Cerebellar cortex (tissue), 1 donor: ENCODE results near the gene CROT.
A peak's percentile ranks its signal among the peaks of the same experiment; 100 is the strongest.
"Not testable (repeated sequence)": the region's sequence is repeated elsewhere in the genome, so short reads cannot be mapped to it uniquely, and the experiment has no call there.

Experiments used
- DNase-seq: peaks from one replicate; pipeline ENCODE4 v3.0.0-alpha.2; 2015; ENCODE audit warnings: low spot score

Gene CROT, protein sequence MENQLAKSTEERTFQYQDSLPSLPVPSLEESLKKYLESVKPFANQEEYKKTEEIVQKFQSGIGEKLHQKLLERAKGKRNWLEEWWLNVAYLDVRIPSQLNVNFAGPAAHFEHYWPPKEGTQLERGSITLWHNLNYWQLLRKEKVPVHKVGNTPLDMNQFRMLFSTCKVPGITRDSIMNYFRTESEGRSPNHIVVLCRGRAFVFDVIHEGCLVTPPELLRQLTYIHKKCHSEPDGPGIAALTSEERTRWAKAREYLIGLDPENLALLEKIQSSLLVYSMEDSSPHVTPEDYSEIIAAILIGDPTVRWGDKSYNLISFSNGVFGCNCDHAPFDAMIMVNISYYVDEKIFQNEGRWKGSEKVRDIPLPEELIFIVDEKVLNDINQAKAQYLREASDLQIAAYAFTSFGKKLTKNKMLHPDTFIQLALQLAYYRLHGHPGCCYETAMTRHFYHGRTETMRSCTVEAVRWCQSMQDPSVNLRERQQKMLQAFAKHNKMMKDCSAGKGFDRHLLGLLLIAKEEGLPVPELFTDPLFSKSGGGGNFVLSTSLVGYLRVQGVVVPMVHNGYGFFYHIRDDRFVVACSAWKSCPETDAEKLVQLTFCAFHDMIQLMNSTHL

GRCh38 chr7:87345166-87345927 lies at the start of gene CROT:
Gene CROT (plus strand): TSS chr7:87345664. CDS start chr7:87349069, 3,405 bp downstream.
- peak; percentile 97 for DNase-seq

- no peak for DNase-seq
These were observed 44.7 kb upstream of the CROT start for GRCh38 chr7:87300756-87301155.

DNA sequence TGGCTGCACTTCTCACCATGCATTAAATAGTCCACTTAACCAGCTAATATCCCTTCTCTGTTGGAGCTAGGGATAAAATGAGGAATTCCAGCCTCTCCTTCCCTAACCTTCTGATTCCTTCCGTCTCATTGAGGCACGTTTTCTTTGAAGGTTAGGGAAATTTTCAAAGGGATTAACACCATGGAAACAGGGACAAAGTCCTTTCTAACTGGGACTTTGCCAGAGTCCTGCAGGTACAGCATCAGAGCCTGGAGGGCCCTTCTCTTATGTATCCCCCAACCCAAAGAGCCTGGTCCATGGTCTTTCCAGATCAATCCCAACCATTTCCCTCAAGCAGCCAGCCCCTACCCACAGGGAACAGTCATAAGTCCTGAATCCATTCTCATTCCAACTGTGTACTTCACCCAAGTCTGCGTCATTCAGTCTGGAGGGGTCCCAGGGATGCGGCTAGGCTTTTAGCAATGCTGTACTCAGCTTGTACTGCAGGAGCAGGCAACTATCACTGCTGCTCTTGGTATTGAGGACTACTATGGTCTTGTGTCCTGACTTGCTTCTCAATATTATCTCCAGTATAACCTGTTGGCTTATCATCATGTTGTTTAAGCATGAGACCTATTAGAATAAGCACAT lies 34.6 kb upstream of the CROT start:
- no peak for DNase-seq

DNA sequence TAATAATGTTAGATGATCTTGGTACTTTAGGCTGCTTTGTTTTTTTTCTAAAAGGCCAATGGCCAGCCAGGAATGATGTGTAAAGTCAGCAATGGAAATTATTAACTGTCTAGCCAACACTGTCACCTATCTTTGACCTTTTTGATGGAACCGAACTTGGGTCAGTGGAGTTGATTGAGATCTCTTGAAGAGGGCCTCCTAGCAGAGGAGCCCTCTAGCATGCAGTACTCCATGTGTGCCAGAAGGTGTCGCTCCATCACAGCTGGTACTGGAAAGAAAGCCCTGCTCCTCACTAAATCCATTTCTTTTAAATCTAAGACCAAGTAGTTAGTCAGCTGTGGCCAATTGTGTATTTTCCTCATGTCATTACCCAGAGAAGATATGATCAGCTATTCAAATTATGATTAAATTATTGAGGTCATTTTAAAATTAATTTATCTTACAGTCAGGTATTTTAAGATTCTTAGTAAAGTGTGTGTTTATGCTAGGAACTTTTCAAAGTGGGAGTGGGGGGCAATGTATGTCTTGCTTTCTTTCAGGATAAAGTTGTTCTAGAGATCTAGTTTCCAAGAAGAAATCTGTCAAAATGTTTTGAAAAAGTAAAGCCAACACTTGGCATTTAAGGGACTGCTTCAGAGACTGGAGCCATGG lies 33.1 kb upstream of the CROT start:
- peak; percentile 67 for DNase-seq

GRCh38 chr7:87316097-87316700 lies 29.3 kb upstream of the CROT start:
- DNase-seq, result no peak

GRCh38 chr7:87316846-87317552 lies 28.5 kb upstream of the CROT start:
- no peak for DNase-seq

- no peak for DNase-seq
These were observed 27.7 kb upstream of the CROT start for GRCh38 chr7:87317691-87318245.

DNA sequence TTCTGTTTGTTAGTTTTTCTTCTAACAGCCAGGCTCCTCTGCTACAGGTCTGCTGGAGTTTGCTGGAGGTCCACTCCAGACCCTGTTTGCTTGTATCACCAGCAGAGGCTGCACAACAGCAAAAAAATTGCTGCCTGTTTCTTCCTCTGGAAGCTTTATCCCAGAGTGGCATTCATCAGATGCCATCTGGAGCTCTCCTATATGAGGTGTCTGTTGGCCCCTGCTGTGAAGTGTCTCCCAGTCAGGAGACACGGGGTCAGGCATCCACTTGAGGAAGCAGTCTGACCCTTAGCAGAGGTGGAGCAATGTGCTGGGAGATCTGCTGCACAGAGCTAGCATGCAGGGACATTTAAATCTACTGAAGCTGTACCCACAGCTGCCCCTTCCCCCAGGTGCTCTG lies 26.7 kb upstream of the CROT start:
- DNase-seq, result no peak

GRCh38 chr7:87319154-87319581 lies 26.3 kb upstream of the CROT start:
- not testable (repeated sequence) for DNase-seq

DNA sequence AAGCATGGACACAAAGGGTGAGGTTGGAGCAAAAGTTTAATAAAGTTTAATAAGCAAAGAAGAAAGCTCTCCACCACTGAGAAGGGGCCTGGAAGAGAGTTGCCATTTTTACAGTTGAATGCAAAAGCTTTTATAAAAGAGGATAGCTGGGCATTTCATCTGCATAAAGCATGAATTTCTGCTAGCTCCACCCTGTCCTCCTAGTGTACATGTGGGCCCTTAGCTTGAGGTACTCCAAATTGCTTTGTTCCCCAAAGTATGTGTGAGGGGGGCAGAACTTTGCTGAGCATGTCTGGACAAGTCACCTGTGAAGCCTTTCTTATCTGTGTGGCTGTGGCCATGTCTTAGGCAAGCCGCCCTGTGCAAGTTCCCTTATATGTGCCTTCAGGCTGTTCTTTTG lies 22.6 kb upstream of the CROT start:
- no peak for DNase-seq

DNA sequence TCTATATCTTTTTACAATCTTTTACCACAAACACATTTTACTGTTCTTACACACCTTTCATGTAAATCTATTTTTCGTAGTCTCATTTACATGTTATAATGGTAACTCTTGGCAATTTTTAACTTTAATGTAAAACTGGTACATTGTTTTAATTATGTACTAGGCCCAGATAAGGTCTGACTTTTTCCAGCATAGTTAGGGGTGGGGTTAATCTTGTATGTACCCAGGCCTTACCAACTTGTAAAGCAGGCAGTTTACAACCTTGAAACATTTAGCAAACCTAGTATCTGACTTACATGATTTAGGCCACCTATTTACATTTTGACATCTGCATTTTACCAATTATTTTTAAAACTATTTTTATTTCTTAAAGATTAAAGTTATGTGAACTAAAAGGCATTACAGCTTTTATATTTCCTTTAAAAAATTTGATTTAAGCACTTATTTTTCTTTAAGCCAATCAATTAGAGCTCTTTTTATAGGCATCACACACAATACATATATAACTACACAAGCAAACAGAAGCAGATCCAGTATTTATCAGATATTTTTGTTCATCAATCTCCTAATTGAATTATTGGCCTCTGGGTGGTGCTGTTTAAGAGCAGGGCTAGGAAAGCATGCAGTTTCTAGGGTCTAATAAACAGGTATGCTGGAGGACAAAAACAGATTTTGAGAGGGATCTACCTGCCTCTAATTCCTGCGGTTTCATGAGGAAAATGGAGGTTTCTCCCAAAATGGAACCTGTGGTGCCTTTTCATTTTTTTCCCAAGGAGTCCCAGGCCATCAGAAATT lies 19.7 kb upstream of the CROT start:
- DNase-seq, result no peak

GRCh38 chr7:87328281-87328680 lies 17.2 kb upstream of the CROT start:
- no peak for DNase-seq

- no peak for DNase-seq
These were observed 15.1 kb upstream of the CROT start for GRCh38 chr7:87330316-87330715.

- no peak for DNase-seq
These were observed 14.5 kb upstream of the CROT start for GRCh38 chr7:87330942-87331341.

- no peak for DNase-seq
These were observed 13.7 kb upstream of the CROT start for GRCh38 chr7:87331687-87332252.

DNA sequence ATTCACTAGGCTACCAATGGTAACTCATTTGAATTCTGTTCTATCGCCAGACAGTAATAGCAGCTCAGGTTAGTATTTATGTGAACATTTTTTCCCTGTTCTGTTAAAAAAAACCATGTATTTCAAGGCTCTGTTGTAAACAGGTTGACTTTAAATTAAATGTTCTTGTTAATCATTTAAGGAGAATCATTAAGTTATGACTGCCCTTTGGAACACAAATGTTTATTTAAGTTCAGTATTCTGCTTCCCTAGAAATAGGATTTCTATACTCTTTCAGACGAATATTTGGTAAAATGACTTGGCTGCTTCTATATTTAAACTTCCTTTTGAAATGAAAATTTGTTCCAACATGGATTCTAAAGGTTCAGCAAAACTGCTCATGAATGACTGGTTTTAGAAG lies 13.1 kb upstream of the CROT start:
- DNase-seq, result no peak

- no peak for DNase-seq
These were observed 9.3 kb upstream of the CROT start for GRCh38 chr7:87336136-87336535.

GRCh38 chr7:87337331-87337730 lies 8.1 kb upstream of the CROT start:
- no peak for DNase-seq

- DNase-seq, result no peak
These were observed 6.0 kb upstream of the CROT start for GRCh38 chr7:87339373-87339897.
